GM19324 (cell line): ENCODE measurements around the gene ADAM12.
"Not testable (repeated sequence)": the region's sequence is repeated elsewhere in the genome, so short reads cannot be mapped to it uniquely, and the experiment has no call there.

Experiments used
- ATAC-seq: cut with Tn5 transposase; IDR thresholded peaks from one replicate; pipeline ENCODE4 v1.9.1; 2021; ENCODE audit warnings: mild to moderate bottlenecking, moderate library complexity; ENCODE audit not compliant: unreplicated experiment, low FRiP score

The ADAM12 gene

DNA sequence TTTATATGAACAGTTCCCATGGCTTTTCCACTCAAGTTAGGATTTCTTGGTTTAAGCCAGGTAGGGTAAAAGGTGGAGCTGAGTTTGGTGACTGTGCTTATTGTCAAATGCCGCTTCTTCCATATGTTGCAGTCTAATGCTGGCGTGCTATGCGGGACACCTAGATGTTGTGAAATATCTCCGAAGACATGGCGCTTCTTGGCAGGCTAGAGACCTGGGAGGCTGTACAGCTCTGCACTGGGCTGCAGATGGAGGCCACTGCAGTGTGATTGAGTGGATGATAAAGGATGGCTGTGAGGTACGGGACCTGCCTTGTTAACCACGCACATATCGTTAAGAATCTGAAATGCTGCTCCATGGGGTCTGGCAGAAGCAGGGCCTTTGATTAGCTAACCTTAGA, 383.5 kb downstream of the ADAM12 start:
- ATAC-seq: no peak

DNA sequence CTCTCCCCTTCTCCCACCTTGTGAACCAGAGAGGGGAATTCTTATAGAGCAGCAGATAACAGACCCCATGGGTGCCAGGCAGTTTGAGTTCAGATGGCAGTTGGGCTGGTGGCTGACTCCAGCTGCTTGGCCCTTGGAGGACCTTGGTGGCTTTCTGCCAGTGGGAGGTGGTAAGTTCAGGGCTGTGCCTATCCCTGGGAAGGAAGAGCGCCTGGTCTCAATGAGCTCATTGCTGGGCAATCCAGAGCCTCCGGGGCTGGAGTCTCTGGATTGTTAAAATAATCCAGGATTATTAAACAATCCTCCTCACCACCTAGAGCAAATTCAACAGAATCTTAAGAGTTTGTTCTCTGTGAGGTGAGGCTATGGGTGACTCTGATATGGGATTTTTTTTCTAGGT, 386.7 kb downstream of the ADAM12 start:
- no peak for ATAC-seq

DNA sequence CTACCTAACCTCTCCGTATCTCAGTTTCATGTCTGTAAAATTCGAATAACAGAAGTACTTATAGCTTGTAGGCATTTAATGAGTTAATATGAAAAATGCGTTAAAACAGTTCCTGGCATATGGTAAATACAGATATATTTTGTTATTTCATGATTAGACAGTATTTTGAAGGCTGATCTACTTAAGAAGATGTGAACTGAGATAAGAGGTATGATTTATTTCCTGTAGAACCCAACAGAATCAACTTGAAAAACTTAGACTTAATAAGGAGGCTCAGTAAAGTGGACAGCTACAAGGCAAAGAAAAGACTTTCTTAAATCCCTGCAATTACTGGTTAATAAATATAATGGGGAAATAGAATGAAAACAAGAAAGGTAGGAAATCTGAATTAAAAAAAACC, 388.6 kb downstream of the ADAM12 start:
- no peak for ATAC-seq

DNA sequence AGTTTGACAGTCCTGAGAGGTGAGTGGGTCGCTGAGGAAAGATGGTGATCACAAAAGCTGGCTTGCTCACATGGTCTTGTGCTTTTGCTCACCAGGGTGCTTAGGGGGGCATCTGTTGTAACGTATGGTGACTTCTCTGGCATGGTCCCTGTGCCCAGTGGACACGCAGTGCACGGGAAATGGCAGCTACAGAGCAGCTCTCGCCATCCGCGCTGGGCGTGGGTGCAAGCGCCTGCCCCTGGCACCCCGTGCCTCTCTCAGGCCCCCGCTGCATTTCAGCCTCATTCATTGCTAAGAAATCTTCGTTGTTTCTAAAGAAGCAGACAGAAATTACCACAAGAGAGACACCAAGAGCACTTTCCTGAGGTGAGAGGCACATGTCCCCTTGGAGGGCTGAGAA, 390.7 kb downstream of the ADAM12 start:
- ATAC-seq: no peak

DNA sequence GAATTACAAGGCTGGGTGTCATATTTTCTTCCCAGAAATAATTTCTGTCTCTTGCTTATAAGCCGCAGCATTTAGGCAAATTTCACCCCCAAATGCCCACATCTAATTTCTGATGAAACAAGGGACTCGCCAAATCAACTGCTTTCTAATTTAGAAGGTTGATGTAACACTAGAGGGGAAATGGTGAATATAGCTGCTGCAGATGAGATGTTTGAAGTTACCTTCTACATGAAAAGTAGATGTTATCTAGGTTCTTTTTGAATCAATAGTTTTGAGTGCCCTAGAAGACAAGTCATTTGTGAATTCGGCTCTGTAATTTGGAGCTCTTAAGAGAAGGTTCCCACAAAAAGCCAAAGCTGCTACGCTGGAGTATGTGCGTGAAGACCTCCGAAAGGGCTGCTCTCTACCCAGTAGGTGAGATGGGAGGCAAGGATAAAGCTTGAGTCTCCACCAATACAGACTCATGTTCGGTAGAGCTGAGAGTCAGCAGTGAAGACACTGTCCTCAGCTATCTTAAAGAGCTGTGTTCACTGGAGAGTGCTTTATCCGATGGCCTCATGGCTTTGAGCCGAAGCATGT, 392.5 kb downstream of the ADAM12 start:
- ATAC-seq: no peak

DNA sequence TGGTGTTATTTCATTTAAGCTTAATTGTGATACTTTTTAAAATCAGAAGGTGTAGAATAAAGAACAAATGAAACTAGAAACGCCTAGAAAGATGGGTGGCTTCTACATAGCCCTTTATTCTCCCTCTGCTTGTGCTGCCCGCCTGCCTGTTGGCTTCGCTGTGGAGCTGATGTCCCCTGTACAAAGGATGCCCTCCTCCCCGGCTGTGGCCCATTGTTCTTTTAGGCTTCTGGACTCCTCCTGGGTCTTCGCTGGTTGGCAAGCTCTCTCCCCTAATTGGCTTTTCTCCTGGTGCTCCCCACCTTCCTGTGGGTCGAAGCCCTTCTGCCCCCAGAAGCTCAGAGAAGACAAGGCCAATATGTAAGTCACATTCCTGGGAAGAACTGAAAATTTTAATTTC, 393.7 kb downstream of the ADAM12 start:
- no peak for ATAC-seq

DNA sequence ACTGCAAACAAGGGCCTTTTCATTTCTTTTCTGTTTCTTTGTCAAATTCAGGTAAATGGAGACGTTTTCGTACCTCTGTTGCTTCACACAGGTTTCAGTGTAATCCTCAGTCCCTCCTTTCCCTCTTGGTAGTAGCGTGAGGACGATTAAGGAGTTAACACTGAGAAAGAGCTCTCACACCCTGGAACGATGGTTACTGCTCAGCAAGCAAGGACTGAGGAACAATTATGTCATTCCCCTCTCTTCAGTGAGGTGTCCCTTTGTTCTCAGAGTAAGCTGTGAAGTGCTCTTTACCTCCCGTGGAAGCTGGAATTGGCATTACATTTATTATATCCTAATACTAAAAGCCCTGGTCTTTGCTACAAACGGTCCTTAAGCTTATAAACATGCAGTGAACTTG, 396.0 kb downstream of the ADAM12 start:
- no peak for ATAC-seq

DNA sequence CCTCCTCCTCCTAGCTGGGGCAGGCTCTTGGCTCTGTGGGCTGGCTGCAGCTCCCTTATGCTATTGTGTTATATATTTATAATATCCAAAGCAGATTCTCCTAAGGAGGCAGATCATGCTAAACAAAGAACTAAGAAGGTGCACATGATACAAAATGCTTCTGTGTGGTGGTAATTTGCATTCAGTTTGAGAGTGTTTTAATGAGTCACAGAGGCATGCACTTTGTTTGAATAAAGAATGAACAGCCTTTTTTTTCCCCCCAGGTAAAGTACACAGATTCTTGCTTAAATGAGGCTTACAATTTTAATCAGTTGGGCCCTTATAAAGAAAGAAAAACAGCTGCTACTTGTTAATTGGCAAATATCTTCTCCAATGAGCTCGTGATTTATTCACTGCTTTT, 396.9 kb downstream of the ADAM12 start:
- ATAC-seq: no peak

DNA sequence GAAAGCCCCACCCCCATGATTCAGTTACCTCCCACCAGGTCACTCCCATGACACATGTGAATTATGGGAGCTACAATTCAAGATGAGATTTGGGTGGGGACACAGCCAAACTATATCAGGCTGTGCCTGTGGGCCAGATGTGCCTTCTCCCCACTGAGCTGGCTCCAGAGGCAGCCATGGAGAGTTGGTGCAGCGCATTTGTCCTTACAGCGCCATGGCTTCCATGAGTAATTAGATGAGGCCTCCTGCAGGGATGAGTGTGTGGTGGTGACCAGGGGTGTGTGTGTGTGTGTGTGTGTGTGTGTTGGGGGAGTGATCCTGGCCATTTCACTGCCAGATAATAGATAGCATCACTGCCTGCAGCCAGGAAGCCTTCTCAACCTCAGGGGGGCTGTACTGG, 397.3 kb downstream of the ADAM12 start:
- ATAC-seq: no peak

DNA sequence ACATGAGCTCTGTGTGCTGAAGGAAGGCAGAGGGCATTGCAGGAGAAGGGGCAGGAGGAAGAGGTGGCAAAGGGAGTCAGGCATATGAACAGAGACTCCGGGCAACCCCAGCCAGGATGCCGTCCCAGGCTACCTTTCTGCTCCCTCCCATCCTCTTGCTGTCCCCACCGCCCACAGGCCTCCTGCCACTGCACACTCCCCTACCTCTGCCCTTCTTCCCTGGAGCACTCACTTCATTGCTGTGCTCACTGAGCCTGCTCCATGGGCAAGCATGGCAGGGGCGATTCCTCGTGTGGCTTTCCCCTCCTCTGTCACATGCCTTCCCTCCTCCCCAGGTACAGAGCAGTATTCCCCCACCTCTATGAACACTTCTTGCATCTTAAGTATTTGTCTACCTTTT, 398.5 kb downstream of the ADAM12 start:
- ATAC-seq: no peak

DNA sequence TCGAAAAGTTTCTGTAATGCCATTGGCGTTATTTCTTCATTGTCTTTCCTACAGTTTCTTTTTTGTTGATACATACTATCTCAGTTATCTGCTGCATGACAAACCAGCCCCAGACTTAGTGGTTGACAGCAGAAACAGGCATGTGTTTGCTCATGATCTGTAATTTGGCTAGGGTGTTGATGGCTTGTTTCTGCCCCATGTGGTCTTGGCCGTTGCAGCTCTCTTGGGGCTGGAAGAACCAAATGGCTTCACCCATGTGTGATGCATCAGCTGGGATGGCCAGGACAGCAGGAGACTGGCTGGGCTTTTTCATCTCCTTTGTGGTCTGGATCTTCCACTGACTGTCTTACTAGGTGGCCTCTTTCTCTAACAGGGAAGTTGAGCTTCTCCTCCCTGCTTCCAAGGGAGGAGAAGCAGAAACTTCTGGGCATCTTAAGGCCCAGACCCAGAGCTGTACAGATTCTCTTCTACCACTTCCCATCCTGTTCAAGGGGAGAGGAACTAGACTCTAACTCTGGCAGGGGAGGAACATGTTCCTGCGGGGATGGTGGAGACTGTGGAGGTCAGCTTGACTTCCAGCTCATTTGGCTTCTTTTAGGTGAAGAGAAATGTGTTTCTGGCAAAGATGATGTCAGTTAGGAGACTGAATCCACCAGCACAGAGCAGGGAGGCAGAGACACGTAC, 402.6 kb downstream of the ADAM12 start:
- no peak for ATAC-seq

DNA sequence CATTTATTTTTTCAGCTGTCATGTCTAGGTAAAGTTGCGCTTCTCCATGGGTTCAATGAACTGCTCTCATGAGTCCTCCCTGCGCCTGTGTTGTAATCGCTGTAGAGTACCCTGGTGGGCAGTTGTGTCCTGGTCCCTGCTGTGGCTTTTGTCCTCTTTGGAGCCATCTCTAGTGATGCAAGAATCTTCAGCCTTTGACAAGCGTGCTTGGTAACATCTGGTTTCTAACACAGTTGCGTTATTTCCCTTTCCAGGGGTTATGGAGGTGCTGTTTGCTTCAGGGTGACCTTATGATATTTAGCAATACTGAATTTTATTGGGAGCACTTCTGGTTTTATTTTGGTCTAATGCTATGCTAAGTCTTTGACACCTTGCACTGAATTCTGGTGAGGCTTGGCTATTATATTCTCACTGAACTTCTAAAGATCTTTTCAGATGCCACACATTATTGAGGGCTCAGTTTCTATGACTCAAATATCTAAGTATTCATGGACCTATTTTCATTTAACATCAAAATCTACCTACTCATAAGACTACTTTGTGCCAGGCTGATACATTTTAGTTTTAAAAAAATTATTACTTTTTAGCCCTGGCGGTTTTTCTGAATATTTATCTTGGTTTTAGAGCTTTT, 403.3 kb downstream of the ADAM12 start:
- no peak for ATAC-seq

DNA sequence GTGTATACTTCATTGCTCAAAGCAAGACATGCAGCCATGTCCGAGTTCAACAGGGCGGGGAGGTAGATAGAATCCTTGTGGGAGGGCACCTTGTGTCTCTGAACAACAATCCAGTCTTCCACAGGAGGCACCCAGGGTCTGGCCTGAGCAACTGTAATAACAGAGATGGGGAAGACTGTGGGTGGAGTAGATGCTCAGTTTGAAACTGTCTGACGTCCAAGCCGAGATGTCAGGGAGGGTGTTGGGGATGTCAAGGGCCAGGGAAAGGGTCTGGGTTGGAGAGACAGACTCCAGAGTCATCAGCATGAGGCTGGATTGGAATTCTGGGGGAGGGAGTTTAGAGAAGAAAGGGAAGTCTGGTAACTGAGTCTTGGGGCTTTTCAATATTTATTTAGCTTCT, 403.9 kb downstream of the ADAM12 start:
- ATAC-seq: no peak

DNA sequence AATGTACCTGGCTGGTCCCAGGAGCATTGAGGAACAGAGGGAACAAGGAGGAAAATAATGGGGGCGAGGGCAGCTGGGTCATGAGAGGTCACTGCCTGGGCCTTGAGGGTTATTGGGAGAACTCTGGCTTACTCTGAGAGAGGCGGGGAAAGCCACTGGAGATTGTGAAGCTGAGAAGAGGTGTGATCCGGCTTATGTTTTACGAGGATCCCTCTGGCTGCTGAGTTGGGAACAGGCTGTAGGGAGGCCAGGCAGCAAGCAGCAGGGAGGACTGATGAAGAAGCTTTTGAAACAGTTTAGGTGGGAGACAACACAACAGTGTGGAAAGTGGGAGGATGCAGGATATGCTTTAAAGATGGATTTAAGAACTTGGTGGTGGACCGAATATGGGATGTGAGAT, 404.6 kb downstream of the ADAM12 start:
- no peak for ATAC-seq

DNA sequence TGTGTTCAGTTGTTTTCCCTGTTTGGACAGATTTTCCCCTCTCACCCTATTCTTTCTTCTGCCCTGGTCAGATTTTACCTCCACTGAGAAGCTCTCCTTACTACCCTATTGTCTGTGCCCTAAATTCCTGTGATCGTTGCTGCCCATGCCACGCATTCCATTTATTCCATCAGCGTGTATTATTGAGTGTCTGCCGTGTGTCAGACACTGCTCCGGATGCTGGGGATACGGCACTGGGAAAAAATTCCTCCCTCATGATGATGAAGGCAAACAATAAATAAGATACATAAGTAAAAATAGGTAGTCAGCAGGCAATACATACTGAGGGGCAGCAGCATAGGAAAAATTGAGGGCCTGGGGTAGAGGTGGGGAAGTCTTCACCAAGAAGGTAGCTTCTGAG, 405.1 kb downstream of the ADAM12 start:
- no peak for ATAC-seq

DNA sequence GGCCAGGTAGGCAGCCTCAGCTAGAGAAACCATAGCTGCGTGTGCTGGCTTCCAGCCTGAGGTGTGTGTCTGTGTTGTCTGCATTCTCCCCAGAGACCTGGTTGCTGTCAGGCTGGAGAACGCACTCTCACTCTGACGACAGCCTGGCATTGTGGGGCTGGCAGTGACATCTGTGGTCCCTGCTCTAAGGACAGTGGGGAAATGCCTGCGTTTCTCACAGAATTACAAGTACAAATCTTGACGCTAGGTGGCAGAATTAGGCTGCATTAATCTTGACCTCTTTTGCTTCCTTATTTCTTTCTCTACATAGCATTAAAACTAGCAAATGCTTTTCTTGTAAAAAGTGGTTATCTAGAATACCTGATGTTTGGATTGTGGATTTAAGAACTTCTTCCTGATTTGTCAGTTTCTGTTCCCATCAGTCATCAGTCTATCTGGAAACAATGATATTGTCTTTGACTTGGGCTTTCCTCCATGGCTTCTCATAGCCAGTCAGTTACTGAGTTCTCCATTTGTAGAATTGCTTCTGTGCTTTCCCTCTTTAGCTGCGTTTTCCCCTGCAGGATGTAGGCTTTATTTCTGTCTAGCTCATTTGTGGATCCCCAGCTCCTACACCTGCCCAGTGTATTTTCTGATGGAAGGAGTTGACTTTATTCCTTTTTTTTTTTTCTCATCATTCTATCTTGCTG, 405.9 kb downstream of the ADAM12 start:
- no peak for ATAC-seq

DNA sequence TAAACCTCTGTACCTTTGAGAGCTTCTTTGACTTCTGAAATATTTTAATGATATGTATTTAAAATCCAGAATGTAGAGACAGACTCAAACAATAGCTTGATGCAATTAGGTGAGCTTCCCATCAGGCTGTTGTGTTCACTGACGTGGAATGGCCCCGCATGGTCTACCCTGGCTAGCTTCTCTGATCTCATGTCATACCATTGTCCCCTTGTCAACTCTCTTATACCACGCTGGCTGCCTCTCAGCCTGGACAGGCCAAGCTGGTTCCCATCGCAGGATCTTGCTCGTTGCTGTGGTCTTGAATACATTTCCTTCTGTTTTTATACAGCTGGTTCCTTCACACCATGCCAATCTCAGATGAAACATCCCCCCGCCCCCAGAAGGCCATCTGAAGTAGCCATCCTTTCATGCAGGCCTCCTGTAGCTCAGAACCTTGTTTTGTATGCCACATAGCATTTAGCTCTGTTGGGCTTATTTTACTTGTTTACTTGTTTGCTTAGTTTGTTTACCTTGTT, 407.7 kb downstream of the ADAM12 start:
- ATAC-seq: no peak

DNA sequence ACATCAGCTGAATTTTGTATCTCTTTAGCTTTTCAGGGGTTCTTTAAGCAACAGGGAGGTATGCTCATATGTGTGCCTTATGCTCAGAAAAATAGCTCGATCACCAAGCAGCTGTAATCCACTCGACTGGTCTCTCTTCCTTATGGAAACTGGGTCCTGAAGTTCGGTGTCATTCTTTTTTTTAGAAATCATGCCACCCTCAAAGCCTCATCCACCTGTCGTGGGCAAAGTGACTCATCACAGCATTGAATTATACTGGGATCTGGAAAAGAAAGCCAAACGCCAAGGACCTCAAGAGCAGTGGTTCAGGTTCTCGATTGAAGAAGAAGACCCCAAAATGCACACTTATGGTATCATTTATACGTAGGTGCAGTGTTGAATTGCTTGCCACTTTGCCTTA, 408.3 kb downstream of the ADAM12 start:
- ATAC-seq: no peak

DNA sequence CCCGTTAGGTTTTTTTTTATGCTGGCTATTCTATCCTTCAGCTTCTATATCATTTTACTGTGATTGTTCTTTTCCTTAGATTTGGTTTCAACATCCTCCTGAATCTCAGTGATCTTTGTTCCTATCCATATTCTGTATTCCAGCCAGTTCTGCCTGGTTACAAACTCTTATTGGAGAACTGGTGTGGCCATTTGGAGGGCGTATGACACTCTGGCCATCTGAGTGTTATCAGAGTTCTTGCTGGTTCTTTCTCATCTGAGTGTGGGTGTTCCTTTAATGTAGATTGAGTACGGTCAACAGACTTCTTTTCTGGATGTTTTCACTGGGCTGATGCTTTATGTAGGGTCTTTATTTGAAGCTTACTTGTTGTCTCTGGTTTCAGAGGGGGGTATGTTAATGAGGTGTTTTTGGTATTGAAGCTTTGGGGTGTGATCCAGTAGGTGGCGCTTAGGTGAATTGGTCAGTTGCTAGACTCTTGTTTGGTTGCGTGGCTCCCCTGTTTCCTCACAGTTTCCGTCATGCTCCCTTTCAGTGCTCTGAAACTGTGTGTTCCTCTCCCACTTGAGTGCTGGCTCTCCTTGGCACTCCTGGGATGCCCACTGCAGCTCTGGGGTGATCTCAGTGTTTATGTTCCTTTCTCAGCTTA, 411.2 kb downstream of the ADAM12 start:
- no peak for ATAC-seq

DNA sequence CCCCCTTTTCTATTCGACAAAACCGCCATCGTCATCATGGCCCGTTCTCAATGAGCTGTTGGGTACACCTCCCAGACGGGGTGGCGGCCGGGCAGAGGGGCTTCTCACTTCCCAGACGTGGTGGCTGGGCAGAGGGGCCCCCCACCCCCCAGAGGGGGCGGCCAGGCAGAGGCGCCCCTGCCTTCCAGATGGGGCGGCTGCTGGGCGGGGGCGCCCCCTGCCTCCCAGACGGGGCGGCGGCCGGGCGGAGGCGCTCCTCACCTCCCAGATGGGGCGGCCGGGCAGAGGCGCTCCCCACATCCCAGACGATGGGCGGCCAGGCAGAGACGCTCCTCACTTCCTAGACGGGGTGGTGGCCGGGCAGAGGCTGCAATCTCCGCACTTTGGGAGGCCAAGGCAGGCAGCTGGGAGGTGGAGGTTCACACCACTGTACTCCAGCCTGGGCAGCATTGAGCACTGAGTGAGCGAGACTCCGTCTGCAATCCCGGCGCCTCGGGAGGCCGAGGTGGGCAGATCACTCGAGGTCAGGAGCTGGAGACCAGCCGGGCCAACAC, 418.1 kb downstream of the ADAM12 start:
- not testable (repeated sequence) for ATAC-seq

DNA sequence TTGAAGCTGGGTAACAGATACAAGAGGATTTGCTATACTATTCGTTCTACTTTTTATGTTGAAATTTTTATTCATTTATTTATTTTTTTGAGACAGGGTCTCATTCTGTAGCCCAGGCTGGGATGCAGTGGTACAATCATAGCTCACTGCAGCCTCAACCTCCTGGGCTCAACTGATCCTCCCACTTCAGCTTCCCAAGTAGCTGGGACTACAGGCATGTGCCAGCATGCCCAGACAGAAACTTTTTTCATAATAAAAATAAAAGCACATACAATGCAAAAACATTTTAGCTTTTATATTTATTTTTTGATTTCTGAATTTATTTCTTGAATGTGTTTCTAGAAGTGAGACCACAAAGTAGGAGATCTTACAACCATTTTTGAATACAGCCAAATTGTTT, 420.7 kb downstream of the ADAM12 start:
- ATAC-seq: no peak
